Ureter (tissue), 1 donor: ENCODE results near the gene LYZL1. TPM values are rescaled to one million over a fixed set of nuclear protein-coding genes. Genes with fewer than 3 reads are reported as not detected.
"Not testable (repeated sequence)": the region's sequence is repeated elsewhere in the genome, so short reads cannot be mapped to it uniquely, and the experiment has no call there.

Experiments
- DNase-seq: peaks from one replicate; pipeline ENCODE4 v3.0.0-alpha.2; 2020; ENCODE audit warnings: low spot score
- total RNA-seq: library from RNA; stranded (reverse); gene quantifications from one replicate; pipeline ENCODE4 v1.2.4, GENCODE V29; 2023
- donor health status: DM: yes; HTN: yes; CAD: no.

Gene LYZL1
- total RNA-seq, 1 donor from 2014 or later, result not detected

DNA sequence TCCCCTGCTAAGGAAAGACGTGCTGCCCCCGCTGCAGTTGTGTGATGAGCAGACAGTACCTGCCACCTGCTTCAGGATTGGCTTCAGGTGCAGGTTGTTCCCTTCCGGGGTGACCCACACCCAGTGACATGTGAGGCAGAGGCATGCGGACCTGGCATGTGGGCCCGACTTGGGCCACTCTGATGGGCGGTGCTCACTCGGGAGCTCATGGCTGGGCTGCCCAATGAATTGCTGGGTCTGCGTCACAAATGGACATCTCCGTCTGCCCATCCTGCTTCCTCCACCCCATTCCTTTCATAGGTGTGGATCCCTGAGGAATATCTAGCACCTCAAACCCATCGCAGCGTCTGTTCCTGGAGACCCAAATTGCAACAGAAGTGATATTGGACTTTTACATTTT is 19.3 kb downstream of the LYZL1 start:
- DNase-seq, result not testable (repeated sequence)

DNA sequence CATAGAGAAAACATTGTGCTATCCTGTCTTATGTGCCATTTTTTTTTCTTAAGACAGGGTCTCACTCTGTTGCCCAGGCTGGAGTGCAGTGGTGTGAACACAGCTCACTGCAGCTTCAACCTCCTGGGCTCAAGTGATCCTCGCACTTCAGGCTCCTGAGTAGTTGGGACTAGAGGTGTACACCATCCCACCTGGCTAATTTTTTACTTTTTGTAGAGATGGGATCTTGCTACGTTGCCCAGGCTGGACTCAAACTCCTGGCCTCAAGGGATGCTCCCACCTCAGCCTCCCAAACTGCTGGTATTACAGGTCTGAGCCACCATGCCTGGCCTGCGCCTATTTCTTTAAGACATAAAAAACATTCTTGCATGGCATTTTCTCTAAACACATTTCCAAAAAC is 20.6 kb downstream of the LYZL1 start:
- no peak for DNase-seq

DNA sequence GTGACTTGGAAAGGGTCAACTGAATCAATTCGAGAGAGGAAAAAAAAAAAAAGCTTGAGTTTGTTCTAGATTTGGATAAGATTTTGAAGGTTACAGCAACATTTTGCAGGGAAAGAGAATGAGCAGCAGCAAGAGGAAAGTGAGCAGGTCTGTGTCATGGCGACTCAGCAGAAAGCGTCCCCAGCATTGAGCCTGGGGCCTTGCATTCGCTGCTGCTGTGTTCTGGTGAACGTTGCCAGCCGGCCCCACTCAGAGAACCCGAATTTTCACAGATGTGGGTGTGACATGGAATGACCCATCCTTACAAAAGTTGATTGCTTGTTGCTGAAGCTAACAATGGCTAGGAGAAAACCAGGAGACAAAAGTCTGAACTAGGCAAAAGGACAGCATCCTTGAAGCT is 21.6 kb downstream of the LYZL1 start:
- not testable (repeated sequence) for DNase-seq

DNA sequence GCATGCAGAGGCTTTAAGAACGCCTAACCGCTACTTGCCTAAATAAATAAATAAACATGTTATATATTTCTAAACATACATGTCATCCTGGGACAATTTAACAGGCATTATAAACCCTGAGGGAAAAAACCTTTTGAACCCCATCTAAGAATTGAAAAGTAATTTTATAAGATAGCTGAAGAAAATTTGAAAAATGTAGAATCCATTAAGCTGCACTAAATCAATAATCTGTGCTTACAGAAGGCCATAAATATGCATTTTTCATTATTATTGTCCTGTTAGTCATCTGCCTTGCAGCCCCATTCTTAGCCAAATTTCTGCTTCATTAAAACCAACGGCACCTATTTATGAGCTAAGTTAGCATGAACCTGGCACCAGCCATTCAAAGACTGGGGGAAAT is 24.2 kb downstream of the LYZL1 start:
- no peak for DNase-seq

DNA sequence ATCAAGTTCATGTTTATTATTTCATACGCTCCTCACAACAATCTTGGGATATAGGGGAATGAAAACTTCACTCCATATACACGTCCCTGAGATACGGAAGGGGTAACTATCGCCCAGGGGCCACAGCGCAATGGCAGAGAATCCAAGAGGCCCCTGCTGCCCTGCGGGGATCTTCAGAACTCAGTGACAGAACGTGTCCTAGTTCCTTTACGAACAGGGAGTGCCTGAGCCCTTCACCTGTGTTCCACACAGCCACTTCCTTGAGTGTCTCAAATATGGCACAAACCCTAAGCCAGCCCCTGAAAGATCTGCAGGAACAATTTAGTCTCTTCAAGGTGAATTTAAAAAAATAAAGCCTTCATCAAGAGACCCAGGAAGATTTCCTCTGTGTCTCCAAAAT is 25.9 kb downstream of the LYZL1 start:
- no peak for DNase-seq

DNA sequence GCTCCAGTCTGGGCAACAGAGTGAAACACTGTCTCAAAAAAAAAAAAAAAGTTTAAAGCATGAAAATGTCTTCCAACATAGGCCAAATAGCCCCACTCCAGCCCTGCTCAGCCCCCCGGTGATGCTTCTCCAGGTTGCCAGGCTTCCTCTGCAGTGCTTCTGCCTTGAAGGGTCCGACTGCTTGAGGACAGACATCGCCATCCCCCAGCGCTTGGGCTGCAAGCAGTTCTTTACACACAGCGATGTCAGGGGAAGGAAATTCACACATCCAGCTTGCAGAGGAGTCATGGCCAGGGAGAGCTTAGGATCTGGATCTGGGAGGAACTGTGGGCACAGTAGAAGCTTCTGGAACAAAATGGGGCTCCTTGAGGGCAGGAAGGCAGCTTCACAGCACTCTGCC is 26.9 kb downstream of the LYZL1 start:
- DNase-seq, result no peak

DNA sequence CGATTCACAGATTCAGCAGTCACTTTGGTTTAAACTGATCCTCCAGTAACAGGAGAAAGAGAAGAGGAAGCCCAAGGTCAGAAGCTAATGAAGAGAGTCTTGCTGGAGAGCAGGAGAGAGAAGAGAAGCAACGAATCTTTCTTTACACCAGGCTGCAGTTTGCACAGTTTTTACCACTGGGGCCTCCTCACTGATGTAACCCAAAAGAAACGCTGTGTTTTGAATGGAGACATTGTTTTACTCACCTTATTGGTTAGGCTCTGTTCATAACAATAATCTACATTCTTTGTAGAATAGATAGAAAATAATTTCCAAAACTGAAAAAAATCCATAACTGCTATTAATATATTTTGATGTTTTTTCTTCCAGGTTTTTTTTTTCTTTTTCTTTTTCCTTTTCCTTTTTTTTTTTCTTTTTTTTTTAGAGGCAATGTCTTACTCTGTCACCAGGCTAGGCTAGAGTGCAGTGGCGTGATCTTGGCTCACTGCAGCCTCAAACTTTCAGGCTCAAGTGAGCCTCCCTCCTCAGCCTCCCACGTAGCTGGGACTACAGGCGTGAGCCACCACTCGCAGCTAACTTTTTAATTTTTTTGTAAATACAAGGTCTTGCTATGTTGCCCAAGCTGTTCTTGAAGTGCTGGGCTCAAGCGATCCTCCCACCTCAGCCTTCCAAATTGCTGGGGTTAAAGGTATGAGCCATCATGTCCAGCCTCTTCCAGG is 27.6 kb downstream of the LYZL1 start:
- DNase-seq, result no peak

DNA sequence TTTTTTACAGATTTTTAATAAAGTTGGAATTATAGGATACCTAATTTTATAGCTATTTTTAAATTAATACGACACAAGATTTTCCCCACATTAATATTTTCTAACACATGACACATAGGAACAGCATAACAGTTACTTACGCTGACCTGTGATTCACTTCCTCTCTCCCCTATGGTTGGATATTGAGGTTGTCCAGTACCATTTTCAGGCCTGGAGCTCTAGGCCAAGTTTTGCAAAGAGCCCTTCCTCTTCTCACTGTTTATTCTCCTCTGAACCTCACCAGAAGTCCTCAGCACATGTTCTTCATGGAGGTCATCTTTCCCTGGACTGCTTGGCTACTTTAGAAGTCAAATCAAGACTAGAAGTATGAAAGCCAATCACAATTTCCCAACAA is 28.2 kb downstream of the LYZL1 start:
- no peak for DNase-seq

DNA sequence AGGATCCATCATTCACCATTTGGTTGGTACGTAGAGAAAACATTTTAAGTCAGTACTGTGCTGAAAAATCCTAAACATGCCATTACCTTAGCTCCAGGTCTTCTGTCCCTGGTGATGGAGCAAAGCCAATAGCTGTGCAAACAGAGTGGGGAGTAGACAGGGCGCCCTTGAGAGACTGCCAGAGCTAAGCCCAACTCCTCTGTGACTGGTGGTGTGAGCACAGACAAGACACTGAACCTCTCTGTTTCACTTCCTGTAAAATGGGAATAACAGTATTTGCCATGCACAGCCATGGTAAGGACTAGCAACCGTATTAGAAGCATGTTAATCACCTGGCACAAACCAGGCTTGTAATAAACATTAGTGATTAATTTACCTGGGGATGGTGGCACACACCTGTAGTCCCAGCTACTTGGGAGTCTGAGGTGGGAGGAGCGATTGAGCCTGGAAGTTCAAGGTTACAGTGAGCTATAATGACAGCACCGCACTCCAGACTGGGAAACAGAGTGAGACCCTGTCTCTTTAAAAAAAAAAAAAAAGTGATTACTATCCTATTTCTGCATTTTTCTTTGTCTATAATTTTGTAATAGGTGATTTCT is 28.7 kb downstream of the LYZL1 start:
- DNase-seq, result no peak

DNA sequence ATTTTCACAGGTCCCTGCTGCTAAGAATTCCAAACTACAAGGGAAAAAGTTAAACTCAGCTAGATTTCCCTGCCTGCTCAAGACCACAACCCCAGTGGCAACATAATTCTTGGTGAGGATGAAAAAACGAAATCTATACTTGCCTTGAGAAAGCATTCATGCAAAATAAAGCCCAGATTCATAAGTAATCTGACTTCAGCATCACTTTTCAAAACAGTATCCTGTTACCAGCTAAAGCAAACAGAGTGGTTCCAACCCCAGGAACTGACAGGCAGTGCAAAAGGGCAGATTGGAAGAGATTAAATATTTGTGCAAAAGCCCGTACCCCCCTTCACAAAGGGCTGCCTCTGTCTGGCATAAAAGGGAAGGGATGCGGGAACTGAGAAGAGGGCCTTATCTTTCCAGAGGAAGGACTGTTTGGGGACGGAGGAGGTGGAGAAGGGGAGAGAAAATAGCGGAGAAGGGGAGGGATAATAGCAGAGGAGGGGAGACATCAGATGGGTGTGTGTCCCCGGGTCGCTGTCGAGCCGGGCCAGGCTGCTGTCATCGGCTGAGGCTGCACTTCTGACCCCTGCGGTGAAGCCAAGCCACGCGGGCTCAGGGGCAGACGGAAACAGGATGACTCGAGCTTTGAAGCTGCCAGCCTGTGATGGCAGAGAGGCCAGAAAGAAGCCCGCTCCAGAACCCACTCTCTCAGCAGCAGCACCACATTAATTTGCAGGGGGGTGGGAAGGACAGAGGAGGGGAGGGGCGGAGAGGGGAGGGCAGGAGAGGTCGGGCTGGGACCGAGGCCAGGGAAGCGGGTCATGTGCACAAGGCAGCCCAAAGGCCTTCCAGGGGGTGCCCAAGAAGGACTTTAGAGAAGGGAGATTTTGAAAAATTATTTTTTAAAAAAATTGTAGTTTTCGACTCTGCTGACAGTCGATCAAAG is 29.5 kb downstream of the LYZL1 start:
- DNase-seq, result peak; percentile 72

DNA sequence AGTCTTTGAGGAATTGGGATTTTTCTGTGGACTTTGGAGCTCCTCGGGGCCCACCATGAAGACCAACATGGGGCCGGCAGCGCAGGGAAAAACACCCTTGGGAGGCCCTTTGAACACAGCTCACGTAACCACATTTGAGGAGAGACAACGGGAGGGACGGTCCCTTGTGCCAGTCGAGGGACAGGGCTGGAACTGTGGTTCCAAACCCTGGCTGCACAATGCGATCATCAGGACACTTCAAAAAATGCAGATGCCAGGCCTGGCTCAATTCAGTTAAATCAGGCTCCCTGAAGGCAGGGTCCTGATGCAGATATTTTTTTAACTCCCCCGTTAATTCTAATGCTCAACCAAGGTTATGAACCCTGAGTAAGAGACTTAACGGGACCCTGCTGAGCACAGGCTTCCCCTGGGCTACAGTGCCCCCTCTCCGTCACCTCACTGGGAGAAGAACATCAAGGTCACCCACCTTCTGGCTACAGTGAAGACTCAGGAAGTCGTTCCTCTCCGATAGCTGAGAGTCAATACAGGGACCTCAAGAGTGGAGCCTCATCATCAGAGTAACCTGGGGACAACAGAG is 30.4 kb downstream of the LYZL1 start:
- no peak for DNase-seq

DNA sequence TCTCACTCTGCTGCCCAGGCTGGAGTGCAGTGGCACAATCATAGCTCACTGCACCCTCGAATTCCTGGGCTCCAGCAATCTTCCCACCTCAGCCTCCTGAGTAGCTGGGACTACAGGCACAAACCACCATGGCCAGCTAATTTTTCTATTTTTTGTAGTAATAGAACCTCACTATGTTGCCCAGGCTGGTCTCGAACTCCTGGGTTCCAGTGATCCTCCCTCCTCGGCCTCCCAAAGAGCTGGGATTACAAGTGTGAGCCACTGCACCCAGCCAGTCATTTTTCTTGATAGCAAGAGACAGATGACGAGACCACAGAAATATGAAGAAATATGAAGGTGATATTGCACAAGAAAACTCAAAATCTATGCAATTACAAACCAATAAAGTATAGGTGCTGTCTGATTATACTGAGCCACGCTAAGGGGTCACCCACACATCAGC is 31.8 kb downstream of the LYZL1 start:
- not testable (repeated sequence) for DNase-seq

DNA sequence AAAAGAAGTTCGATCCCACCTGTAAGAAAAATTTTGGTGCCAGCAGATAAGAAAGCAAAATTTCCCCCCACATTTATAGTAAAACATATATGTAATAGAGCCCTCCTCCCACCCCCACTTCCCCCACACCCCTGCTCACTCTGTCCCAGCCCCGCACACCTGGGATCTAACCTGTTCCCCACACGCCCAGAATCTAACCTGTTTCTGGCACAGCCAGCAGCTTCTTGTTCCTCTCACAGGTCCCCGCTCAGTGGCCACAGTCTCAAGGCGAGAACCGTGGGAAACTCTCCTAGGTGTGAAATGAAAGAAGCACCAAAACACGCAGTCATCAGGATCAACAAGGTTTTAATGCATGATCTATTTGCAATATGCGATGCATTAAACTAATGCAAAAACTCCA is 32.8 kb downstream of the LYZL1 start:
- DNase-seq, result no peak

DNA sequence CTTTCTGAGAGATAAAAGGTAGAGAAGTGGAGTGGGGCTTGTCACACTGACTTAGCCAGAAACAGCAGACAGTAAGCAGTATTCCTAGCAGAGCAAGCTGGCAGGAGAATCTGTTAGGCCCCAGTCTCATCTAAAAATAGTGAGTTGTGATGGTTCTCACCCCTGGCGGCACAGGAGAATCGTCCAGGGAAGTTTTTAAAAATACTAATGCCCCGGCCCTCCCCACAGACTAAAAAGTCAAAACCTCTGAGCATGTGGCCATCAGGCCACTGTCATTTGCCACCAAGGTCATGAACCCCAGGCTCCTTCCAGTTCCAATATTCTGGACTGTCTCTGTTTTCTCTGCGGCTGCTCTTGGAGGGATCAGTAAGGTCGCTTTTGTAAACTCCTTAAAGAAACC is 34.0 kb downstream of the LYZL1 start:
- no peak for DNase-seq

DNA sequence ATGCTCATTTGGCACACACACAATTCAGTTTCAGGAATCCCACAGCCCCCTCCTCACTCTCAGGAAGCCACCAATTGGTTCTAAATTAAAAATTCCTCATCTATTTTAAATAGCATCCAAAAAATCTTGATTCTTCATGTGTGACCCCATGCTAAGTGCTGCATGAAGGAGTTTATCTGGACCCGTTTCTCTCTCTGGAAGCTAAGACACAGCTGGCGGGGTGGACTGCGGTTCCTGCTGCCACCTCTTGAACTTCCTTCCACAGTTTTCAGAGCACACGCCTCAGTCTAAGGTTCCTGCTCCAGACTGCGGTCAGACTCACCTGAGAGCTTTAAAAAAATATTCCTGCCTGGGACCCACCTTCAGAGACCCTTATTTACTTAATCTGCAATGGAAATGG is 34.5 kb downstream of the LYZL1 start:
- no peak for DNase-seq

DNA sequence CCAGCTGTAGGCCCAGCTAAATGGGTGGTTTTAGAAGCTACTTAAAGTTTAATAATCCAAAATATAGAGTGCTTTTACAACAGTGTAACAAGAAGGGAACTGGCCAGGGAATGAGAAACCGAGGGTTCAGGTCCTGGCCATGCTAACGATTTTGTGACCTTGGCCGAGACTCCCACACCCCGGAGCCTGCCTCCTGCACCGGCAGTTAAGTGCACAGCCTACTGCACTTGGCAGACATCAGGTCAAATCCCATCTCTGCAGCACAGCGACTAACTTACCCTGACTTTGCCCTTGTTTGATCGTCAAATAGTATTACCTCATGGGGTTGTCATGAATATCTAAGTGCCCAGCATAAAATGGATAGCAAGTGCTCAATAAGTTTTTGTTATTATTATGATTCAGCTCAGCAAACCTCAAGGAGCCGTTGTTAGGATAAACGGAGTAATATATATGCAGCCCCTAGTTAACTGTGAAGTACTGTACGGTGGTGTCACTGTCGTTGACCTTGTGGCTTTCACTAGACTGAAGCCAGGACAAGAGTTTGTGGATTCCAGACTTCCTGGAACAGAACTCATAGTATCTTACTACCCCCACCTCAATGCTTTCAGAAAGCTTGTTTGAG is 35.5 kb downstream of the LYZL1 start:
- DNase-seq, result no peak

DNA sequence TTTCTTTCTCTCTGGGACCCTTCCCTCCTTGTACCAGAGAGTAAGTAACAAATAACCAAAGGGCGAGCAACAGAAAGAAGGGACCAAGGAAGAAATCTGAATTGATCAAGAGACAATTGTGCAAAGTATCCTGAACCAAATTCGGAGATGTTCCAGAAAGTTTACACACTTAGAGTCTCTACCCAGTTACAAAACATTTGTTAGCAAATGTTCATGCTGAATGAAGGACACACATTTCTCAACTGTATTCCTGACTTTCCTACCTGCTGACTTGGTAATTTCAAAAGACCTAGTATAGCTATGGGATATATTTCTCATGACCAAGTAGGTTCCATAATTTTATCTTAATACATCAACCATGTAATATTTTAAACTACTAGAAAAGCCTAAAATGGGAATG is 37.4 kb downstream of the LYZL1 start:
- no peak for DNase-seq

DNA sequence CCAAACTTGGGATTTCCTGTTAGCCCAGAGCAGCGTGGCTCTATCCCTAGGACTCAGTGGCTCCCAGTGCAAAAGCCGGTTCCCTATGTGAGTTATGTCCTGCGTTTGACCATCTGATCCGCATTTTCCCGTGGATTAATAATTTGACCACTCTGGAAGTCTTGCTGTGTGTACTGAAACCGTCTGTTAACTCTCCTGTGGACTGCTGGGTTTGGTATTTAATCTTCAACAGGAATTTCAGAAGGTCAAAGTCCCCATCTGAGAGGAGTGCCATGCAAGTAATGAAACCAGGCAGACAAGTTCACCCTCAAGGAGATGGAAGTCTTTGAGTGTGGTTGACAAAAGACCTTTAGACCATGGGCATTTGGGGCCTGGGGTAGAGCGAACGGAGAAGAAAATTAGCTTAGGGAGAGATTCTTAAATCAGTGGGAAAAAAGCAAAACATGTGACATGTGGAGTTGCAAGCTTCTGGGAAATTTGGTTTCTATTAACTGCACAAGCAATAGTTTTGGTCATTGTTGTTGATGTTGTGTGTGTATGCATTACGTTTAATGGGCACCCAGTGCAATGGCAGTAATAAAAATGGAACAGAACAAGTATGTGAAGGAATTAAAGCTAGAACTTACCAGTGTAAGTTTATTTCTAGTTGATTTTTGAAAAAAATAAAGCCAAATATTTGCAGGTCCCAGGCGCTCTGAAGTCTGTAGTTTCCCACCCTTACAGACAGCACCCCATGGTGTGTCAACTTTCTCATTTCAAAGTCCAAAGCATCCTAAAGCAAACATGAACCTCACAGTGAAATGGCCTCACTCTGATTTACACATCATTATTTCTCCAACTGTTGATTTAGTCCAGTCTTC is 38.2 kb downstream of the LYZL1 start:
- no peak for DNase-seq

DNA sequence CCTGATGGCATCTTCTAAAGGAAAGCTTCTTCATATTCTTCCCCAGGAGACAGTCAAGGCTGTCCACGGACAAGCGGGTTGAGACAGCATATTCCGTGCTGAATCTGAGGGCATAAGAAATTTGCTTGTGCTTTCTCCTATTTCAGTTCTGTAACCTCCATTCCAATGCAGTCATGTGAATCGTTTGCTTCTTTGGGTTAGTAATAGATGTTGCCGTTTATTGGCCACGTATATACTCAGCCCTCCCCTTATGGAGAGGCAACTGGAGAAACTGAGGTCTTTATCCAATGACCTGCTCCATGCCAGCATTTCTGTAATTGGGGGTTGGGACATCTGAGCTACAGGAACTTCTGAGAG is 38.9 kb downstream of the LYZL1 start:
- no peak for DNase-seq

DNA sequence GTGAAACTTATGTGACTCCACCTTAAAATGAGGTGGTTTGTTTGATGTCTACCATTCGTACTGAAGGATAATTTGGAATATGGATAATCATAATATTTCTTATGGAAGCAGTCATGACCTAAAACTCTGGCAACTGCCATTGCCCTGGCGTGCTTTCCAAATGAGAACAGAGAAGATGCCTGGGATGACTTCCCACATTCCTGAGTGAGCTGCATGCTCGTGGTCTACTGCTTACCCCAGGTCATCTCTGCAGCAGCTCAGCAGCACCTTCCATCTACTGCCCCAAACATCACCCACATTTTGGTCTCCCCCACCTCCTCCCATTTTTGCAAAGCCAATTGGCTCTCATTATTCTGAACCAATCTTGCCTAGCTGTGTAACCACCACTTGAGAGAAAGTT is 40.1 kb downstream of the LYZL1 start:
- peak; percentile 55 for DNase-seq

DNA sequence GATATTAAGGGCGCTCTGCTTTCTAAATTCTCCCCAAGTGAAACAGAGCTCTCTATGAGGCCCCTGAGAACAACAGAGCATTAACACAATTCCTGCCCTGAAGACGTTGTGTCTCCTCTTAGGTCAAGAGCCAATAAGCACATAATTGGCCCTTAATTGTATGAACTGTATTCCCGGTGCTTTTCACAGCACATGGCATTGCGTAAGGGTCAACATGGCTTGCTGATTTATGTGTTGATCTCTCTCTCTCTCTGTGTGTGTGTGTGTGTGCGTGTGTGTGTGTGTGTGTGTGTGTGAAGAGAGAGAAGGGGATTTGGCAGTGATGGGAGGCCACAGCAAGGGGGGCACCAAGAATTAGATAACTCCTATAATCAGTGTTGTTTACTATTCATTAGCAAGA is 40.5 kb downstream of the LYZL1 start:
- DNase-seq, result no peak
